Vagina (tissue), 2 donors: Measurements from ENCODE around the gene CA5A.

Source experiments
- POLR2A ChIP-seq, 2 donors: fragments of 450-650 bp; IDR thresholded peaks; one replicate each; pipeline ENCODE4 v1.6.1; 2017; ENCODE audit warnings: antibody characterized with exemption in 2 of 2, mild to moderate bottlenecking in 2 of 2, moderate library complexity in 2 of 2
- POLR2AphosphoS5 ChIP-seq, 2 donors: sonication (generic); formaldehyde crosslinking; IDR thresholded peaks; one replicate each; pipeline ENCODE4 v1.9.0; 2017; ENCODE audit warnings: antibody characterized with exemption in 2 of 2, mild to moderate bottlenecking in 2 of 2, low read depth in 1 of 2; ENCODE audit not compliant: insufficient read depth in 1 of 2

DNA sequence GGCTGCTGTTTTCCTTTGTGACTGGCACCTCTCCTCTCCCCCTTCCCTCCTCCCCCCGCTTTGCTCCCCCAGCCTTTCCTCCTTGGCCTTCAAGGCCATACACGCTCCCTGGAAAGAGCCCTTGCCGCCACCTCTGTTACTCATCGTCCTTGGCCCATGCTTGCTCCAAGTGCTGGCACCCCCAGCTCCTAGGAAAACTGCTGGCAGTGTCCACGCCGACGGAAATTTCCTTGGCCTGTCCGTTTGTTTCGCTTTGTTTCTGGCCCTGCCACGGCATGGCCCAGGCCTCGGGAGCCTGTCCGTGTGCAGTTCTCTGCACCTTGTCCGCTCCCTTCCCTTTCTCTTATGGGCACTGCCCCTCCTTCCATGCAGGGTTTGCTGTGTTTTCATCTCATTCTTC is 18.0 kb downstream of the CA5A start:
- TF ChIP-seq POLR2AphosphoS5 (IDR thresholded peaks at IDR 0.05; ENCODE audit: insufficient read depth in 1 of 2, low read depth in 1 of 2) (no peak), POLR2A (IDR thresholded peaks at IDR 0.05) (no peak)
